NCI-H510A treated with DMSO at 0.1 percent for 48 hours (cell line): Measurements from ENCODE around the gene GREM1.

Experiments
- DNase-seq: peaks from one replicate; lab custom pipeline; 2025; lab: John Stamatoyannopoulos, UW

Gene GREM1

GRCh38 chr15:32717426-32718226 is at the start of gene GREM1:
GREM1 (plus strand) TSS chr15:32718004; CDS start chr15:32730691, 12,687 bp downstream.
- no peak for DNase-seq

DNA sequence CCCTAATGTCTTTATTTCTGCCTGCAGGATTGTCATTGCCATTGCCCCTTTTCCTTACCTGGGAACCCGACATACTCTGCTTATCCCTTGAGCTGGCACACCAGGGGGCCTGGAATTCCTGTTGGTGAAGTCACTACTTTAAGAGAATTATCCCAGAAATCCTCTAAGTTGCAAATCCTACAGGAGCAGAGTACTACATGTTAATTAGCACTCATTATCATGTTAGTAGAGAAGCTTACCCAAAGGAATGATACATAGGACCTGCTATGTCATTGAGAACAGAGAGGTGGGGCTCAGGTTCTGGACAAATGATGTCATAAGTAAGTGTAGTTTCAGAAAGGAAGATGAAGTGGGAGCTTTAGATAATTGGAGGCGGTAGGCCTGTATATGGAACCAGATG is 48.9 kb upstream of the GREM1 start:
- DNase-seq, result no peak

DNA sequence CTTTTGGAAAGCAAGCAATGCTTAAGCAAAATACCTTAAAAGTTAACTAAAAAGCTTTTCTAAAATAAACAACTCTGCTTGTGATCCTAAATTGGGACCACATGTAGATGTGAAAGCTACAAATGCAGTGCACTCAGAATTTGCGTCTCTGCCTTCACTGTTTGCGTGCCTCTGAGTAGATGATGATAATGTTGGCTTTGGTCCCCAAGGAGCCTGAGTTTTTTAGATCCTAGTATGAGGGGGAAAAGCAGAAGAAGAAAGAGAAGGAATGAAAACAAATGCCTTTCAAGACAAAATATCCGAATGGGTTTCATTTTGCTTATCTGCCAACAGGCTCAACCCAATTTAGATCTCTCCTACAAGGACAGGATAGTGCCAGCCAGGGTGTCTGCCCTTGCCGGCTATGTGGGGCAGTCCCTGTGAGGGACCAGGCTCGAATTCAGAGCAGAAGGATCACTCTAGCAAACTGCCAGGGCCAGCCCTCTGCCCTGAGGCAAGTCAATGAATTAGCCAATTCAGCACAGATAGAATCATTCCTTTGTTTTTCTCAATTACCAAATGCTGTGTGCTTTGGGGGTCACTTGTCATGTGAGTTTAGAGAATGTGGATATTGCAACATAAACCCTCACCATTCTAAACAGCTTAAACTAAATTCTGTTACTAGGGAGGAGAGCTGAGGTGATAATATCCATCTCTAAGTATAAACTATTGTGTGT is 47.8 kb upstream of the GREM1 start:
- no peak for DNase-seq

DNA sequence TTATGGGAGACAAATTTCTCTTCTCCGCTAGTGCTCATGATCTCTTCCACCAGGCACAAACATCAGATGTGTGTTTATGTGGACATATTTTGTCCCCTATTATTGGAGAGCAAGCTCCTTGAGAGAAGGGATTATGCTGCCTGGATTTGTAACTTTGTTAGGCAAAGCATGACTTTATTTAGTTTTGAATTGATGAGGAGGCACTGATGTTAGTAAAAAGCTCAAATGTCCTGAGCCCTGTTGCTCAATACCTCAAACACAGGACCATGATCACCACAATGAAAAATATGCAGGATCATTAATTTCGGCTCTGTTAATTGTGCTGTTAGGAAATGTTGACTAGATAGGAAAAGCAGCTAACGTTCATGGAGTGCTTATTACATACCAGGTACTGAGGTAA is 47.2 kb upstream of the GREM1 start:
- DNase-seq, result no peak

DNA sequence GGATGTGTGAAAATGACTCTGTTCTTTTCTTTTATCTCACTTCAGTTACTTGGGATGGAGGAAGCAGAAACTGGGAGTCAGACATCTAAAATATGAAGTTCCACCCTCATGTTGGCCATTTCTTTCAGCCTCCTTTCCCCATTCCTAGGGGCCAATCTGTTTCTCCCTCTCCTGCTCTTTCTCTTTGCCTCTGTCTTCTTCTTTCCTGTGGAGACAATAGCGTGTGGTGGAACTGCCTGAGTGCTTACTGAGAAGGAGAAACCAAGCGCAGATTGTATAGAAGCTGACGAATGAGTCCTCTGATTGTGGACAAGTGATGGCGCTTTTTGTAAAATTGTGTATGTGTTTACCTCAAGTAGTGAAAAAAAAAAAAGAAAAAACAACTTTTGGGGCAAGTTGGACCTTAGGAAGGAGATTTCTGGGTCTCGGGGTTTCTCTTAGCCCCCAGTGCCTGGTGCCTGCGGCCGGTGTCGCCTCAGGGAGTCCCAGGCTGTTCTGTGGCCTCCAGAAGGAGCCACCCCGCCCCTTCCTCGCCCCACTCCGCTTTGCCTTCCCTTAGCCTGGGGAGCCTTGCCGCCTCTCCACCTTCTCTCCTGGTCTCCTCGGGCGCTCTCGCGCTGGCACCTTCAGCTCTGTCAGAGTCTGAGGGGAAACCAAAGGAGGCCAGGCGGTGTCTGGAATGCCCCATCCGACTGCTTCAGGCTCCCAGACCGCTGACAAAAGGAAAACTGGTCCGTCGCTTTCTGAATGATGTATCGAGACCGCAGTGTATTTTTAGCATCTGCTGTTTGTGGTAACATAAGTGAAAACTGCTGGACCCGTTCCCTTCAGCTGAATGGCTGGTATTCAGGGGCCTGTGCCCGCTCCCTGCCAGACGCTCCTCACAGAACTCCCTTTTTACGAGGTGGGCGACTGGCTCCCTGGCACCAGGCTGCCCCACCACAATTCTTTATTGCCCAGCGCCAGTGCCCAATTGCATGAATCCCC is 46.2 kb upstream of the GREM1 start:
- DNase-seq, result no peak

DNA sequence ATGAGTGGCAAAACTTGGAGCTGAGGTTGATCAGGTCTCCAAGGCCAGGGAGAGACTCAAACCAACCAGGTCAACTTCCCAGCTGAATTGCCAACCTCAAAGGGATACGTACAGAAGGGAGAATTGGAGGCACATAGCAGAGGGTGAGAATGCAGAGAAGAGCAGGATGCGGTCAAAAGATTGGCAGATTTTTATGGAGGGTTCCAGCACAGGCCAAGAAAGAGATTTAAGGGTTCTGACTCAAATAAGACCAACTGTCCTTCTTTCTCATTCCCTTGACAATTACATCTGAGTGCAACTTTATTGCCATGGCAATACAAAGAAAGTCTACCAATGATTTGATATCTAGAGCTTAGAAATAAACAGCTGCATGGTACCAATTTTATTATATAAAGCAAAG is 43.1 kb upstream of the GREM1 start:
- DNase-seq, result no peak

DNA sequence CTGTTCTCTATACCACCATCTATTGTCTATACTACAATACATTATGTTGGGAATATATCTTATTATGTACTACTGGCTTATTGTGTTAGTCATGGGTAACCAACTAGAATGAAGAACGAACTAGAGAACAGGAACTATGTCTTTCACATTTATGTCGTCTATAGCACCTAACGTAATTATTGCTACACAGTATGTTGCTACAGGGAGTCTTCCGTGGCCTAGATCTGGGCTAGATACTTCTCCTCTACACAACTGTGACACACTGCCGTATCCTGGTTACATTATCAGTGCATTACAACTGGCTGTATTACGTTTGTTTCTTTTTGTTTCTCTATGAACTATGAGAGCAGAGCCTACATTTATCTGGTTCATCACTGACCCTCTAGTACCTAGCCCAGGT is 42.3 kb upstream of the GREM1 start:
- no peak for DNase-seq

GRCh38 chr15:32676169-32676568 is 41.6 kb upstream of the GREM1 start:
- DNase-seq, result no peak

DNA sequence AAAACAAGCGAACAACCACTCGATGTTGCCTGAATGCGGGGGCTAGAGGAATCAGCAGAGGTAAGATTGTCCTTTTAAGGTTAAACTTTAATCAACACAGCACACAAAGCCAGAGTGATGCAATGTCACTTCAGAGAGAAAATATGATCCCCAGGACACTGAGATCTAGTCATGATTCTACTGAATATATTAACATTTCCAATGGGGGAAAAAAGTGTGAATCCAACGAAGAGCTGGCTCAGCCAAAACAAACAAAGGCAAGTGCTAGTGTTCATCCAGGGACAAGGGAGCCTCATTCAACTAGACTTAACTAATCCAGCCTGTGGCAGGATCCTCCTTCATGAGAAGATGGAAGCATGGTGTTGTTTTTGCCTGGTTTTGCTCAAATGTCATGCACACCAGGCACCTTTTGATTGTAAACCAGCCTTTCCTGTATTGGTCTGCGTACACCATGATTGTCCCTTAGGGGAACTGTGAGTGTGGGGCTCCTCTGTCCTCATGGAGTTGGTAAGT is 40.5 kb upstream of the GREM1 start:
- peak; percentile 49 for DNase-seq

DNA sequence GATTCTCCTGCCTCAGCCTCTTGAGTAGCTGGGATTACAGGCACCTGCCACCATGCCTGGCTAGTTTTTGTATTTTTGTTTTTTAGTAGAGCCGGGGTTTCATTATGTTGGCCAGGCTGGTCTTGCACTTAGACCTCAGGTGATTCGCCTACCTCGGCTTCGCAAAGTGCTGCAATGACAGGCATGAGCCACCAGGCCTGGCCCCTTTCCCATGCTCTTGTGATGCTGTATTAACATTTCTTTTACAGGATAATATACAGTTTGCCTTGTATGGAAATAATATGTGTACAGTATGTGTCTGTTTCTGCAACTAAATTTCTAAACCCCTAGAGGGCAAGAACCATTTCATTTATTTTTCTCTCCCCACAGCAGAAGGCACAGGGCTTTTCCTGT is 38.5 kb upstream of the GREM1 start:
- DNase-seq, result no peak

GRCh38 chr15:32682569-32682968 is 35.2 kb upstream of the GREM1 start:
- no peak for DNase-seq

GRCh38 chr15:32682977-32683630 is 34.7 kb upstream of the GREM1 start:
- no peak for DNase-seq

- no peak for DNase-seq
Measured at GRCh38 chr15:32683906-32684584, 33.8 kb upstream of the GREM1 start.

DNA sequence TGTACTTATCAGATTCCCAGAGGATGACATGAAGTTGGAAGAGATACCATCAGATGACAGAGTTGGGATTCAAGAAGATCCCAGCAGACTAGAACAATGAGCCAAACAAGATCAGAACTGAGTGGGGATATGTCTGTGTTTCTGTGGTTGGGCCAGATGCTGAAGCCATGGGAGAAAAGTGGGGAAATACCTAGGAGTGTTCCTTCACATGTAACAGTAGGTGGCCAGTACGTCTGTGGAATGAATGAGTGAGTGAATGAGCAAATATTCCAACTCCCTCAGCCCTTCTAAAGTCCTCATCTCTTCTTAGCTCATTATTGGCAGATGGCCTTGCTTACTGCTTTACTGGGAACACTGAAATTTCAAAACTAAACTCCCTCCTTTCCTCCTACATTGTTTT is 32.2 kb upstream of the GREM1 start:
- DNase-seq, result no peak

DNA sequence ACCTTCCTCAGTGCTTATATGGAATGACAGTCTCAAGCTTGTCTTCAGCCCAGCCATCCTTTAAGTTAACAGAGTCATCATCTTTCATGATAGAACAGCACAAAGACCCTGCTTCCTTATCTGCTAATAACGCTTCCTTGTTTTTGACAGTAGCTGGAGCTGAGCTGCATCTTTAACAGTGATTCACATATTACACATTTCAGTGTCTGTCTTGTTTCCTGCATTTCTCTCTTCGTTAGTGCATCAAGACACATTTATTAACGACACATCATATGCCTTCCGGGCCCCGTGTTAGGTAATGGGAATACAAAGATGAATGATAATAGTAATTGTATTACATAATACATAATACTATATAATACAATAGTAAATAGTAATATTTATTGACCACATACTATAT is 30.2 kb upstream of the GREM1 start:
- no peak for DNase-seq

DNA sequence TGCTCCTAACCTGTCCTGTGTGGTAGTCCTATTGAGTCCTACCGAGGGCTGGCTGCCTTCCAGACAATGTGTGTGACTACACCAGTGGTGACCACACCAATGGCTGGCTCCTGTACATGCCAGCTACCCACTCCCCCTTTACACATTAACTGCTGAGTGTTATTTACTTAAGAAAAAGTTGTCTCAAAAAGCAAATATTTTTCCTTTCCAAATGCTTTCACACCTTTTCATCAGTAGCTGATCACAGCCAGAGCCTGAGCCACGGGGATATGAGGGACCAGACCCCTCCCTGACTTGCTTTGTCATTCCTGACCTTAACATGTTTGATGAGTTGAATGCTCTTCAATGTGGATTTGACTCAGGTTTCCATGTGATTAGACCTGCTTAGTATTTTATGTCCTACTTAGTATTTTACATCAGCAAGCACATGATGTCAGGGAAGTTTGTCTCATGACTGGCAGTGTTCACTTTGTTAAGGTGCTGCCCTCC is 29.6 kb upstream of the GREM1 start:
- DNase-seq, result peak; percentile 48

- DNase-seq, result no peak
Measured at GRCh38 chr15:32690941-32691688, 26.7 kb upstream of the GREM1 start.

DNA sequence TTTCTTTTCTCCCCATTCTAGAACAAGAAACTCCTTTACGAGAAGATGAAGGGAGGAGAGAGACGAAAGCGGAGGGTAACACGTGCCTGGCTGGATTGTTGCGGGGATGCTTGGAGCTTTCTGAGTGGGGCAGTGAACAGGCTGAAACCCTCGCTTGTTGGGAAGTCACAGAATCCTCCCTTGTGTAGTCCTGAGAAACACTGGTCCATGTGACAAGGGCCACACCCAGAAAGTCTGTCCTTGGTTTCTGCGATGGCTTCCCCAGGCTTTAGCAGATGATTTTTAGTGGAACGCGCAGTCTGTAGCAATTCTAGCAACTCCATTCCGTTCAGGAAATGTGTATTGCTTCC is 26.1 kb upstream of the GREM1 start:
- DNase-seq, result no peak

- no peak for DNase-seq
Measured at GRCh38 chr15:32692286-32692685, 25.5 kb upstream of the GREM1 start.
